GM18519 (cell line): ENCODE data around the gene OLFML1.

Experiments used
- ATAC-seq: cut with Tn5 transposase; IDR thresholded peaks from one replicate; pipeline ENCODE4 v1.9.1; 2021; ENCODE audit warnings: mild to moderate bottlenecking, moderate library complexity; ENCODE audit not compliant: unreplicated experiment, low FRiP score

Gene OLFML1

DNA sequence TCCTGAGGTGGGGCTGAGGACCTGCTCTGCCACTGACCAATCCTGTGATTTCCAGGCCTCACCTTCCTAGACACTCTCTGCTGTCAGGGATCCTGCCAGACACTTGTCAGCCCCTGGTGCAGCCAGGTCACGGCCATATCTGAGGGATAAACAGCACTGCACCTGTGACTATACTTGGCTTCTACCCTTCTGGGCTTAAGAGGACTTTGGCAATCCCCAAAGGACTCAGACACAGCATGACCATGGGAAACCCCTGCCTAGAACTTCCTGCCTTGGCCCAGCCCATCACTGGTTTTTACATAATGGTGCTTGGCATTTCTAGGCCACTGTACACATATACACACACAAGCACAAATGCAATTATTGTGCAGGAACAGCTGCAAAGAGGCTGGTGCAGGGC, 11.6 kb upstream of the OLFML1 start:
- peak; percentile 89 for ATAC-seq

DNA sequence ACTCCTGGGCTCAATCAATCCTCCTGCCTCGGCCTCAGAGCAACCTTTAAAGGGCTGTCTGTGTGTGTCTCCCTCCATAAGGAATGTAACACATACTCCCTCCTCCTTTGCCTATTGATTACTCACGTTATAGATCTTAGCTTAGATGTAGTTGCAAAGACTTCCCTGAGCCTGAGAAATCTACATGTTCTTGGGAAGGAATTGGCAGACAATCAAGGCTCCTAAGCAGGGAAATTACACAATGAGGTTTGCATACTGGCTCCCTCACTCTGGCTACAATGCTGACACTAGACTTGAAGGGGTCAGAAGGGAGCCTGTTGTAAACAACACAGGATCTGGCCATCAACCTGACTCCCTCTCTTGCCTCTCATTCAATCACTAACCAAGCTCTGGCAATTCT, 5.2 kb upstream of the OLFML1 start:
- no peak for ATAC-seq

DNA sequence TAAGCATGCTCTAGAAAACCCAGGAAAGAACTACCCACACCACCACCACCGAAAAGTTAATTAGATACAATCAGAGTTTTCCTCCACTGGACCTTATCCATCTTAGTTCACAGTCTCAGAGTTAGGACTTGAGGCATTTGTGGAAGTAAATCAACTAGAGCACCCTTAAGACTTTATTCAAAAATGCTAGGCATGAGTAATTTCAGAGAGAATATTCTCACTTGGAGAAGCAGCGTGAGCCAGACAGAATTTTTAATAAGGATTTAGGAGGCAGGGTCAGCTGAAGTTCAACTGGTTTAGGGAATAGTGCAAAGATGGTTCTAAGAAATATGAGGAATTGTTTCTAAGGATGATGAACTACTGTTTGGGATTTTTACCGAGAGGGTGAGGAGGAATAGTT, 1.2 kb upstream of the OLFML1 start:
- ATAC-seq: no peak

DNA sequence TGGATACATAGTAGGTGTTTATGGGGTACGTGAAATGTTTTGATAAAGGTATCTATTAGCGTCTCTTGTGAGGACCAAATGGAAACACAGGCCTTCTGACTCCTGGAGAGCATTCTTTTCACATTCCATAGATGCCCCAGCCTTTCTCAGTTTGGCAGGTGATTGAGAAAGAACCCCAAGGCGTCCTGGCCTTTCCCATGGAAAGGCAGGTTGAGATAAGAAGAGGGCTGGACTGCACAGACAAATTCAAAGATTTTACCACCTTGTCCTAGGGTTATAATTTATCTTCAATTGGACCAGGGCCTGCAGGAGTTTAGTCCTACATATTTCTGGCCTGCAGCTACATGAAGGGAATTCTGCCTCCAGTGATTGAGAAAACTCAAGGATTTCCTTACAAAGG, 661 bp upstream of the OLFML1 start:
- no peak for ATAC-seq

DNA sequence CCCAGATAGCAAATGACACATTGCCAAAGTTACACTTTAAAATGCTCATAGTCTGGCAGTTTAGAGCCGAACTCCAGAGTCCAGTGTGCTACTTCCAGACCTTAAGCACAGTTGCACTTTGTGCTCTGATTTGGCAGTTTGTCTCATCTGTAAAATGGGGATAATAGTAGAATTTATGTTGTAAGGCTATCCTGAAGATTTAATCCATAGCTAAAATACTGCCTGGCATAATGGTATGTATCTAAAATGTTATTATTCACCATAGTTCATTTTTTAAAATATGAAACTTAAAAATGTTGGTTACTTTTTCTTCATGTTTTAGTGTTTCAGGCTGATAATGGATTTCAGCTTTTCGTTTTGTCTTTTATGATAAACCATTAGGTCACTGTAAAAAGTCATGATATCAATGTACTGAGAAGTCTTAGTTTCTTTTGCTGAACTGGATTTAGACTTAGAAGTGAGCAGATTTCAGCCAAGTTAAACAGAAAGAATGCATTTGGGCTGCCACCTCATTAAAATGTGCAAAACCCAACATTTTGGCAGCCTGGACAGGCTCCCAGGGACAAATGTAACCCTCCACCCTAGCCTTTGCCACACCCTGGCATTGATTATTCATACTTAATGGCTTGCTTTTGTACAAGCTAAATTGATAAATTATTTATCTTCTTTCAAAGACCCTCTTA, 933 bp downstream of the OLFML1 start:
- ATAC-seq: no peak

DNA sequence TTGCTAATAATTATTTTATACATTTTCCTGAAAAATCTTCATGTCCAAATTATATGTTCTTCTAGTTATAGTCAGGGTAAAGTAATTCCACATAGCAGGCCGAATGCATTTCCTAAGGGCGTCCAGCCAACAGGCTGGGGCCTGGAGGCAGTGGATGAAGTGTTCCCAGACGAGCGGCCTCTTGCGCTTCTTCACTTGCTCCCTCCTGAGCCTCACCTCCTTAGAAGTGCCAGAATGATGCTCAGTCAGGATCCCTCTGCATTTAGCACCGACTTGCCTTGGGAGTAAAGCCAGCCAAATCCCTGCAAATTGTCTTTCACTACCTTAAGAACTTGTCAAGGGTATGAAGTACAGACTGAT, 1.5 kb downstream of the OLFML1 start:
- ATAC-seq: no peak

DNA sequence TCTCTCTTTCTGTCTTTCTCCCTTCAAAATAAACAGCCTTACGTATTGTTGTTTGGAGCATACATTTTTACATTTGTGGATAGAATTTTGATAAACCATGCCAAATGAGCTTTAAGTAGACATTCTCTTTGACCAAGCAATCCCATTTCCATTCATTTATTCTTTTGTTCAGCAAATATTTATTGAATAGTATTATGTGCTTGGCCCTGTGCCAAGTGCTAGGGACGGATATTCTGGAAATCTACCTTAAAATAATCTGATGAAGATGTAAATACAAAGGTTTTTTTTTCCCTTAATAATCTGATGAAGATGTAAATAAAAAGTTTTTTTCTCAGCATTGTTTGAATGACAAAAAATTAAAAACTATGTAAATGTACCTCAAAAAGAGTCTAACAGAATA, 2.1 kb downstream of the OLFML1 start:
- ATAC-seq: no peak

DNA sequence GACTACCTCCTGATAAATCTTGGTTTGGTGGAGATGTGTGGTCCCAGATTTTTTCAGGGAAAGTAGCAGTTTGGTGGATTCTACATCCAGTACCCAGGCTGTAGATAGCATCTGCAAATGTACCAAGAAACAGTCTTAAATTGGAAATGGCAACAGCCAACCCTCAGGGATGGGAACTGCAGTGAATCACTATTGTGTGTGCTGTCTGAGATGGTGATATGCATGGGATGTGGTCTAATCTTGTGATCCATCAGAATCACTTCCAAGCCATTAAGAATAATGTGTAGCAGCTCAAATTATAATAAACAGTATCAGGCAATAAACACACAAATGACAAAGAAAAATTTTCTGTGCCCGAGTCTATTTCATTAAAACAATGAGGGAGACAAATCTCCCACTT, 3.4 kb downstream of the OLFML1 start:
- no peak for ATAC-seq

DNA sequence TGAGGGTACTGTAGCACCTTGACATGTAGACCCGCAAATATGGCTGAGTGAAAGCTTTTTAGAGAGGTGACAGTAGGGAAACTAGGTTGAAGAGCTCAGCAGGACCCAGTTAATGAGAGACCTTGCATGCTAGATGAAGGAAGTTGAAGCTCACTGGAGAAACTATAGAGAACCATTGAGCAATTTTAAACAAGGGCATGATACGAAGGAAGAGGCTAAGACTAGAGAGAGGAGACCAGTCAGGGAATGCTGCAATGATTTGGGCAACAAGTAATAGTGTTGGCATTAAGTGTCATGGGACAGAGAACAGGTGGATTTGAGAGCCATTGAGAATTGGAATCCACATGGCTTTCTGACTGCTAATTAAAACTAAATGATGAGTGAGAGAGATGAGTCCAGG, 4.1 kb downstream of the OLFML1 start:
- no peak for ATAC-seq

DNA sequence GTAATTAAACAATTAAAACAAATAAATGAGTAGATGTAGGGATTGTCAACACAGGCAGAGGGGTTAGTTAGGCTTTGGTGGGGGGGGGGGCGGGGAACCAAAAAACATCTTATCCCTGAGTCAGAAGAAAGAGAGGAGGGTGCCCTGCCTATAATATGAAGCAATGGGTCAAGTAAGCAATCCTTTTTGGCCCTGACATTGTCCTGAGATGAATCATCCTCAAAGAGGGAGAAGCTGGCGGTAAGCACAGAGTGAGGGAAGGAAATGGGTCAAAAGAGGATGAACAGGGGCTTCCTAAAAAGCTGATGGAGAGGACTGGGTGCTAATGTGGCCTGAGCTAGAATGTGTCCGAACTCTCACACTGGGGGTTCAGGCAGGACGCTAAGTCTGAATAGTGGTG, 4.7 kb downstream of the OLFML1 start:
- ATAC-seq: no peak

DNA sequence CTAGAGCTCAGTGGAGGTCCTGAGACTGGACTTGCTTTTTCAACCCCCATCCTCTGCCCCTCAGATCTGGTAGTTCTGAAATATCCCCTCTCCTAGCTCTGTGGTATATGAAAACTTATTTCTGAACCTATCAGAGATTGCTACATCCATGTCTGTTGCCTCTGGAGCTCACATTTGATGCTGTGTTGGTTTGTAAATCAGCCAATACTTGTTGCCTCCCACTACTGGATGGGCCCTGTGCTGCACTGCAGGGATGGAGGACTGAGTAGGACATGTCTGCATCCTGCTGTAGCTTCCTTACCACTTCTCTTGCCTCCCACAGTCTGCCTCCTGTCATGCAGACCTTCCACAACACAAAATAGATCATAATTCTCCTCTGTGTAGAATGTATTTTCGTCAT, 5.2 kb downstream of the OLFML1 start:
- ATAC-seq: no peak

DNA sequence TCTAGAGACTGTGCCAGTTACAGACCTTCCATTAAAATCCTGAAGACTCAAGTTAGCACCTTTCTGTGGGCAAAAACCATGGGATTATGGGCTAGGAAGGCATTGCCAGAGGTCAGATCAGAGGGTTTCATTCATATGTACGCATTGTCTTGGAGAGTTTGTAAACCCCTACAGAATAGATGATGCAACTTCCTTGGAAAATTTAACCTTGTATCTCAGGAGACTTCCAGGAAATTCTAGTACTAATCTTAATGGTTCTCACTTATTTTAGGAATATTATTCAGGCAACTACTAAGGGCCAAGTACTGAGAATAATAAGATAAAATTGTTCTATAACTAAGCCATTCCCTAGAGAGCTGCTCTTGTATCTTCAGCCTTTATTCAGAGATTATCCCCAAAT, 6.9 kb downstream of the OLFML1 start:
- ATAC-seq: no peak

DNA sequence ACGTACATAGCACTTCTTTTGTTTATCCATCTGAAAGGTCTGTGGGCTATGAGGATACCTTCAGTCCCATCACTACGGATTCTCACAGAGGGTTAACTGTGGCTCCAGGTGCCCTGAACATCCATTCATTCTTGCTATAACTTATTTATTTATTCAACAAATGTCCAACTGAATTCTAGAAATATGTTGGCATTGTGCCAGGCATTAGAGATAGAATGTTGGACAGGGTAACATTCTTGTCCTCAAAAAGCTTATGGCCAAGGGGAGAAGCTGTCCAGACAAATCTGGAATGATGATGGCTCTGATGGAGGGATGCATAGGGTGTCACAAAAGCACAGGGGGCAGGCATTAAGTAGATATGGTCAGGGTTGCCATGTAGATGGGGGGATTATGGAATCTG, 8.4 kb downstream of the OLFML1 start:
- no peak for ATAC-seq

DNA sequence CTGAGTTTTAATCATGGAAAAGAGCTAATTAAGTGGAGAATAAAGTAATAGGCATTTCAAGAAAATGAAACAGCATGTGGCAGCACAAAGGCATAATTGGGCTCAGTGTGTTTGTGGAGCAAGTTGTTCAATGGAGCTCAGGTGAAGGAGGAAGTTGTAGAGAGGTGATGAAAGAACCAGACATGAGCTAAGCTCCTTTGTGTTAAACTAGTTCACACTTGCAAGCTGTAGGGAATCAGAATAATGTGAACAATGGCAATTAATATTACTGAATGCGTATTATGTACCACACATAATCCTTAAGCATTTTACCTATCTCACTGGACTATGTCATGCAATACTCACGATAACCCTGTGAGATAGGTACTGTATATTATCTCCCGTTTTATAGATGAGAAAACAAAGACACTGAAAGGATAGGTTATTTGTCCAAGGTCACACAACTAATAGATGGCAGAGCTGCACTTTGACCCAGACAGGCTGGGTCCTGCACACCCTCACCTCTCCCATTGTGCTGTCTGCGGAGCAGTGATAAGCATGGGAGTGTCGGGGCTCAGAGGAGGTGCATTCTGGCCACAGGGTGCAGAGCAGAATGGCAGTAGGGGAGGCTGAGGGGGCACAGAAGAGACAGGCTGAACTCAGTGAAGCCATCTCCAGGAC, 8.9 kb downstream of the OLFML1 start:
- no peak for ATAC-seq

DNA sequence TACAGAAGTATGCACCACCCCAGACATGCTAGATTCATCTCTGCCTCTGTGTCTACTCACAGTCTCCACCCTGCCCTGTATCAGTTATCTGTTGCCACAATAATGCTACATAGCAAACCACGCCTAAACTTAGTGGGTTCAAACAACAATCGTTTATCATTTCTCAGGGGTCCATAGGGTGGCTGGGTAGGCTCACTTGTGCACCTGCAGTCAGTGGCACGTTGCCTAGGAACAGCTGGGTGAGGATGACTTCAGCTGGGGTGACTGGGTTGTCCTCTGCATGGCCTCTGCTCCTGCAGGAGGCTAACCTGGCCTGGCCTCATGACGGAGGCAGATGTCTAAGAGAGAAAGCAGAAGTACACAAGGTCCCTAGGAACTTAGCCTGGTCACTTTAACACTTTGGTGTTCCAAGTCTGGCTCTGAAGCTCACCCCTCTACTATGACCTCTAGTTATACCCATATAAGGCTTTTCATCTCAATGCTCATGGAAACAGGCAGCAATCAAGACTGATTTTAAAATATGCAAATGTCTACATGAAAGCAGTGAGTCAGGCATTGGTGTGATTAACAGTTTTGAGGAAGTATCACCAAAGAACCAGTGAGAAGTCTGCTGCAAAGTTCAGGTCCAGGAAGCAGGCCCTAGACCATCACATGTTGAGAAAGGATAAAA, 10.7 kb downstream of the OLFML1 start:
- ATAC-seq: peak; percentile 86

DNA sequence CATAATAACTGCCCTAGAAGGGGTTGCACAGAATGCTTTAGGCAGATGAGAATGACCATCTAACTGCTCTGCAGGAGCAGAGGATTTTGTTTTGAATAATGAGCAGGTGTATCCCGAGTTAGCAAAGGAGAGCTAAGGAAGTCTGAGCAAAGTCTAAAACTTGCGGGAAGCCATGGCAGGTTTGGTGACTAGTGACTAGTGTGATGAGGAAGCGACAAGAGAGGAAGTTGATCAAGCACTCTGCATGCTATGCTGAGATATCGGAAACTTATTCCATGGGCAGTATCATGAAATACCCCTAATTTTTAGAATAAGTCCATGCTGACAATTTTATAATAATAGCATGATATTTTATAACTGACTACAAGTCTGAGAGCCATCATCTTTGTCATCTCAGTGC, 12.9 kb downstream of the OLFML1 start:
- no peak for ATAC-seq

DNA sequence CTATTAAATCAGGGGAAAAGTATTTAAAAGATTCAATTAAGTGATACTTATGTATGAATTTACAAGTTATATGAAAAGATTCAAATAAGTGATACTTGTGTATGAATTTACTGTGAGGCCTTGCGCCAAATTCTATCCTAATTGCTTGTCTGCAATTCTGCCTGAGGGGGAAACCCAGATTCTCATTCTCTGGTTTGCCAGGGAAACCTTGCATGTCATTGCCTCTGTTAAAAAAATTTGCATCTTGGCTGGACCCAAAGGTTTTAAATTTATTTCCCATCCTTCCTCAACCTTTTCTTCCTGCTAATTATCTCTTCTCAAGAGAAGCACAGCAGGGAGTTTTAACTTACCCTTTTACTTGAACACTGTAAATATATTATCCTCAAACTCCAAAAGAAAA, 13.8 kb downstream of the OLFML1 start:
- no peak for ATAC-seq

DNA sequence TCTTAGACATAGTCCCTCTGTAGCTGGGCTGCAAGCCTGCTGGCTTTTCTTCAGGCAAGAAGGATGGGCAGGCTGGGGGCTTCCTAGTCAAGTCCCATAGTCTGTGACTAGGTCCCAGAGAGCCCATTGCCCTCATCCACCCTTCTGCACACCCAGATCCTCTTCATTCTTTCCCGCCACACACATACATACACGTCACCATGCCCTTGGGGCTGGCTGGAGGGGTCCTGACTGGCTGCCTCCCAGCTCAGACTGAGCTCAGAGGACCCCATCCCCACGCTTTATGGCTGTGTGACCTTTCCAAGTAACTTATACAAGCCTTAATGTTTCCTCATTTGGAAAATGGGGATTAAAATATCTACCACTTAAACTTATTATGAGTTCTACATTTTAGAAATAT, 14.9 kb downstream of the OLFML1 start:
- ATAC-seq: no peak

DNA sequence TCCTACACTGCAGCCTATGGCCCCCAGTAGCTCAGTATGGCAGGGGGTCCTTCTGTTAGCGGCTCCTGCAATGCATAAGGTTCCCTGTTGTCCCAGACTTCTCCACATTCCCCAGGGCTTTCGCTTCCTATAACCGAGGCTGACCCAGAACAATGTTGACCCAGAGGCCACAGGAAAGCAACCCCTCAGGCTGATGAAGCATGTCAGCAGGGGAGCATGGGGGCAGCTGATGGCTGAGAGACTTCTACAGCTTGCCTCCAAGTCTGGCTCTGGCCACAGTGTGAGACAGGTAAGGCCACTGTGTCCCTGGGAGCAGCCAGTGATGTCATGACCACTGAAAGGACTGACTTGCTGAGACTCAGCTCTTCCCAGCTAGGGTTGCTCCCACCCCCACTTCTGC, 15.9 kb downstream of the OLFML1 start:
- ATAC-seq: no peak

DNA sequence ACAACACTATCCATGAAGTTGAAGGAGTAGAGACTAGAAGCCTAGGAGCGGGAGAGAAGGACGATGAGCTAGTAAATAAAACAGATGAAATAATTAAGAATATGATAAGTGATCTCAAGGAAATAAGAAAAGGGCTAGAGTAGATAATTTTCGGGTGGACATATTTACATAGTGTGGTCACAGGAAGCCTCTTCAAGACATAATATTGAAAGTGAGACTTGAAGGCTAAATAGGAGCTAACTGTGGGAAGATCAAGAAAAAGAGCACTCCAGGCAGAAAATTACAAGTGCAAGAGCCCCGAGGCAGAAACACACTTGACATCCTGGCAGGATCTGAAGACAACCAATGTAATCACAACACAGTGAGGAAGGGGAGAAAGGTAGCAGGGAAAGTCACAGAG, 16.6 kb downstream of the OLFML1 start:
- no peak for ATAC-seq

DNA sequence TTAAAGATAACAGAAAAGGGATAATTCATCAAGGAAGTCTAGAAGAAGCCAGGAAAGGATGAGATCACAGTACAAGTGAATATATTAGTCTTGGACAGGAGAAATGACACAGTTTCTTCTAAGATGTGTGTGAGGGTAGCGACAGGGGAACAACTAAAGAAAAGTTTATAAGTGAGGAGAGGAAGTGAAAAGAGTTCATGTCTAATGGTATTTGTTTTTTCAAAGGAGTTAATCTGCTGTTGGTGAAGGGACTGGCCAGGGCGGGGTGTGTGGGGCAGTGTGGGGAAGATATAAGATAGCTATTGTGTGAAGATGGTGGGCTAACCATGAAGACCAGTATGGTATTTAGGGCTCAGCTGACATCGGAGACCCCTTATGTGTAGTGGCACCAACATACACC, 20.9 kb downstream of the OLFML1 start:
- ATAC-seq: no peak

DNA sequence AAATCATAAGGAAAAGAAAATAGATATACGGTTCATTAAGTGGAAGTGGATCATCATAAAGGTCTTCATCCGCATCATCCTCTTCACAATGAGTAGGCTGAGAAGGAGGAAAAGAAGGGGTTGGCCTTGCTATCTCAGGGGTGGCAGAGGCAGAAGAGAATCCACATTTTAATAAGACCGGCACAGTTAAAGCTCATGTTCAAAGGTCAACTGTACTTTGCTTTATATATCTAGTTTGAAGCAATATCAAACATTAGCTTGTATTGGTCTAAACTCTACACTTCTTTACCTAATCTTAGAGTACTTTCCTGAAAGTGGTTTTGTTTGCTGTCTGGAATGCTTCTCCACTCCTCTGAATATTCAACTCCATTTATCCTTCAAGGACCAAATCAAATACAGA, 22.8 kb downstream of the OLFML1 start:
- ATAC-seq: no peak
